HepG2 (cell line): ENCODE measurements around the gene ABCB6. TPM values are rescaled to one million over a fixed set of nuclear protein-coding genes. Genes with fewer than 3 reads are reported as not detected.
A peak's percentile ranks its signal among the peaks of the same experiment; 100 is the strongest.

Source experiments
- ADNP ChIP-seq: sonication (generic); formaldehyde crosslinking; IDR thresholded peaks from 2 replicates; pipeline ENCODE4 v1.4.0; 2020; ENCODE audit warnings: missing genetic modification reagents
- ATM ChIP-seq: fragments of 450-650 bp; IDR thresholded peaks from 2 replicates; pipeline ENCODE4 v1.7.1; 2017; ENCODE audit warnings: mild to moderate bottlenecking, borderline replicate concordance
- DBP ChIP-seq: sonication (generic); formaldehyde crosslinking; IDR thresholded peaks from 2 replicates; pipeline ENCODE4 v1.4.0; 2020; ENCODE audit warnings: missing genetic modification reagents; ENCODE audit errors: not compliant biosample characterization
- IKZF5 ChIP-seq: IDR thresholded peaks from 2 replicates; pipeline ENCODE4 v1.6.1; 2018; ENCODE audit warnings: missing genetic modification reagents, mild to moderate bottlenecking, missing compliant biosample characterization
- KLF16 ChIP-seq, 2 experiments: sonication (generic) in 1 of 2; formaldehyde crosslinking in 1 of 2; IDR thresholded peaks; 2 replicates each; pipeline versions ENCODE4 v1.6.1 to v1.8.0; 2016 to 2023; ENCODE audit warnings: missing genetic modification reagents in 2 of 2, missing compliant biosample characterization in 1 of 2
- TBX3 ChIP-seq: fragments of 450-650 bp; IDR thresholded peaks from 2 replicates; pipeline ENCODE4 v1.6.1; 2017; ENCODE audit warnings: antibody characterized with exemption, mild to moderate bottlenecking, inconsistent platforms, borderline replicate concordance
- THAP8 ChIP-seq: sonication (generic); formaldehyde crosslinking; IDR thresholded peaks from 2 replicates; pipeline ENCODE4 v1.5.1; 2020; ENCODE audit warnings: missing genetic modification reagents, mild to moderate bottlenecking, borderline replicate concordance
- ZBTB43 ChIP-seq: sonication (generic); formaldehyde crosslinking; conservative IDR thresholded peaks from 2 replicates; pipeline ENCODE4 v1.4.0; 2020; ENCODE audit warnings: missing genetic modification reagents
- ZBTB46 ChIP-seq: sonication (generic); formaldehyde crosslinking; IDR thresholded peaks from 2 replicates; pipeline ENCODE4 v1.4.0; 2020; ENCODE audit warnings: mild to moderate bottlenecking, missing genetic modification reagents, borderline replicate concordance
- ZNF280D ChIP-seq: sonication (generic); formaldehyde crosslinking; IDR thresholded peaks from 2 replicates; pipeline ENCODE4 v1.5.1; 2020; ENCODE audit warnings: mild to moderate bottlenecking, missing genetic modification reagents
- ZNF281 ChIP-seq: sonication (generic); formaldehyde crosslinking; IDR thresholded peaks from 2 replicates; pipeline ENCODE4 v1.4.0; 2020; ENCODE audit warnings: missing genetic modification reagents, borderline replicate concordance
- ZNF331 ChIP-seq: sonication (generic); formaldehyde crosslinking; IDR thresholded peaks from 2 replicates; pipeline ENCODE4 v1.4.0; 2020; ENCODE audit warnings: missing genetic modification reagents
- ZNF549 ChIP-seq: sonication (generic); formaldehyde crosslinking; IDR thresholded peaks from 2 replicates; pipeline ENCODE4 v1.5.0; 2020; ENCODE audit warnings: missing genetic modification reagents
- ZNF749 ChIP-seq: sonication (generic); formaldehyde crosslinking; IDR thresholded peaks from 2 replicates; pipeline ENCODE4 v1.8.0; 2022; ENCODE audit warnings: mild to moderate bottlenecking, missing genetic modification reagents, moderate library complexity, borderline replicate concordance
- polyA plus RNA-seq, 8 experiments: library from polyadenylated mRNA; depleted of rRNA in 3 of 8; stranded (reverse) in 7 of 8; unstranded in 1 of 8; fragments of >200 nt; fragmentation: Illumina TruSeq in 4 of 8; extraction: Trizol in 4 of 8; gene quantifications; 2 replicates each; pipeline versions ENCODE4 v1.2.1 to v1.2.3, GENCODE V29; 2011 to 2016; ENCODE audit warnings: low read depth in 4 of 8, missing spikeins in 1 of 8, mixed read lengths in 1 of 8; ENCODE audit not compliant: insufficient read depth in 1 of 8
- total RNA-seq, 5 experiments: library from RNA; depleted of rRNA; stranded (reverse); fragments of >200 nt; fragmentation: Illumina TruSeq; extraction: Trizol; gene quantifications; 2 replicates each; pipeline ENCODE4 v1.2.3, GENCODE V29; 2016; ENCODE audit warnings: low read depth in 1 of 5

Gene ABCB6
- total and polyA plus RNA-seq, 2 of the 13 experiments (the other 11 are each of a cell fraction or from before 2014, with no cell fraction given), result 91.1 to 137 TPM

- TF ChIP-seq ZNF280D (CRISPR knock-in tag), result peak; percentile 88; the same call in 1 of the 2 replicates
- TF ChIP-seq ZBTB43, result no peak; the same call in 1 of the 2 replicates
- peak; percentile 88 for TF ChIP-seq IKZF5 (CRISPR knock-in tag)
- TF ChIP-seq THAP8 (CRISPR knock-in tag), result no peak
- no peak for TF ChIP-seq ATM
- TF ChIP-seq KLF16 (CRISPR knock-in tag; IDR thresholded peaks at IDR 0.05), result peak in 1 of 2 experiments; percentile 55; a peak in 1 of 4 replicates
- TF ChIP-seq ZNF331 (CRISPR knock-in tag), result peak; percentile 80; the same call in 1 of the 2 replicates
- TF ChIP-seq ZBTB46 (CRISPR knock-in tag), result no peak
- TF ChIP-seq ZNF281 (CRISPR knock-in tag), result peak; percentile 96
- TF ChIP-seq TBX3, result no peak
- no peak for TF ChIP-seq DBP
- no peak for TF ChIP-seq ZNF549 (CRISPR knock-in tag)
- no peak for TF ChIP-seq ADNP (CRISPR knock-in tag)
- TF ChIP-seq ZNF749 (CRISPR knock-in tag), result 0 out of 2 replicates have a peak, but pooled peaks have one; percentile 33
Observed at GRCh38 chr2:219249203-219249980, 30.6 kb upstream of the ABCB6 start (continued).
